Embryonic facial prominence (tissue), 1 donor: ENCODE results near the gene AP3B1.

ENCODE experiments used
- DNase-seq: peaks from one replicate; pipeline ENCODE4 v3.0.0-alpha.2; 2016; ENCODE audit errors: extremely low spot score

AP3B1 gene

GRCh38 chr5:78162253-78162862, 132.1 kb downstream of the AP3B1 start:
- no peak for DNase-seq

- DNase-seq: no peak
Measured at GRCh38 chr5:78157001-78157400, 137.5 kb downstream of the AP3B1 start.

GRCh38 chr5:78151594-78152271, 142.8 kb downstream of the AP3B1 start:
- no peak for DNase-seq

GRCh38 chr5:78137290-78137689, 157.2 kb downstream of the AP3B1 start:
- no peak for DNase-seq

GRCh38 chr5:78133423-78133822, 161.1 kb downstream of the AP3B1 start:
- DNase-seq: no peak

- DNase-seq: no peak
Measured at GRCh38 chr5:78132507-78132906, 162.0 kb downstream of the AP3B1 start.

GRCh38 chr5:78129597-78129996, 164.9 kb downstream of the AP3B1 start:
- no peak for DNase-seq

- DNase-seq: no peak
Measured at GRCh38 chr5:78127875-78128274, 166.6 kb downstream of the AP3B1 start.

GRCh38 chr5:78126536-78126935, 168.0 kb downstream of the AP3B1 start:
- DNase-seq: no peak

GRCh38 chr5:78116167-78116566, 178.3 kb downstream of the AP3B1 start:
- no peak for DNase-seq

GRCh38 chr5:78113689-78114264, 180.7 kb downstream of the AP3B1 start:
- no peak for DNase-seq

GRCh38 chr5:78112931-78113330, 181.6 kb downstream of the AP3B1 start:
- no peak for DNase-seq

GRCh38 chr5:78109891-78110324, 184.6 kb downstream of the AP3B1 start:
- no peak for DNase-seq

- DNase-seq: no peak
Measured at GRCh38 chr5:78108564-78108963, 185.9 kb downstream of the AP3B1 start.

GRCh38 chr5:78103232-78103918, 191.1 kb downstream of the AP3B1 start:
- no peak for DNase-seq

GRCh38 chr5:78102500-78102899, 192.0 kb downstream of the AP3B1 start:
- DNase-seq: no peak

GRCh38 chr5:78095125-78095524, 199.4 kb downstream of the AP3B1 start:
- no peak for DNase-seq

GRCh38 chr5:78090002-78090401, 204.5 kb downstream of the AP3B1 start:
- no peak for DNase-seq

- no peak for DNase-seq
Measured at GRCh38 chr5:78078858-78079257, 215.6 kb downstream of the AP3B1 start.

- DNase-seq: no peak
Measured at GRCh38 chr5:78077369-78078068, 217.0 kb downstream of the AP3B1 start.

GRCh38 chr5:78076351-78076750, 218.1 kb downstream of the AP3B1 start:
- DNase-seq: no peak

- no peak for DNase-seq
Measured at GRCh38 chr5:78075301-78075700, 219.2 kb downstream of the AP3B1 start.
